Endothelial cell of umbilical vein (primary cell): ENCODE data around the gene SCAP. TPM values are rescaled to one million over a fixed set of nuclear protein-coding genes. Genes with fewer than 3 reads are reported as not detected.

Experiments used
- BruUV-seq: library from RNA; stranded (reverse); fragments of 400-500 nt; replicated peaks from 2 replicates; lab custom pipeline; 2021; lab: Mats Ljungman, UMichigan
- CTCF ChIA-PET: fragments of 300-600, 350-600 bp; sonication (Branson Sonifier 250); formaldehyde crosslinking; loops from one replicate; lab custom pipeline; 2021; ENCODE audit warnings: antibody characterized with exemption, inconsistent platforms; lab: Charles Lee
- POLR2A ChIA-PET: fragments of 300-600, 350-600 bp; sonication (Branson Sonifier 250); formaldehyde crosslinking; loops from one replicate; lab custom pipeline; 2021; ENCODE audit warnings: antibody characterized with exemption, inconsistent platforms; lab: Charles Lee
- DNase-seq: peaks from one replicate; pipeline ENCODE4 v3.0.0-alpha.2; 2011; ENCODE audit warnings: low read depth, low spot score
- FAIRE-seq: peaks from 2 replicates; lab custom pipeline; 2011; peaks lifted over from hg19 to GRCh38; lab: Jason Lieb, UNC
- H2AFZ ChIP-seq: 2 replicates; pipeline ENCODE4 v1.6.0; 2012; ENCODE audit warnings: low read depth, low read length, control low read depth, inconsistent platforms
- H3K27ac ChIP-seq: 2 replicates; pipeline ENCODE4 v1.5.1; 2011; ENCODE audit warnings: low read depth, mild to moderate bottlenecking, control low read depth, low read length, moderate library complexity; ENCODE audit not compliant: insufficient read depth
- H3K27me3 ChIP-seq, 2 experiments: 2 replicates each; pipeline versions ENCODE4 v1.6.0 to v1.6.1; 2011; ENCODE audit warnings: low read length in 2 of 2, mixed read lengths in 1 of 2; ENCODE audit not compliant: control insufficient read depth in 2 of 2, insufficient read depth in 2 of 2
- H3K36me3 ChIP-seq, 2 experiments: 2 replicates in 1 of 2; 3 replicates in 1 of 2; pipeline ENCODE4 v1.5.1; 2011; ENCODE audit warnings: low read length in 2 of 2, mild to moderate bottlenecking in 1 of 2, moderate library complexity in 1 of 2; ENCODE audit not compliant: control insufficient read depth in 2 of 2, insufficient read depth in 2 of 2; ENCODE audit errors: extremely low read depth in 1 of 2
- H3K4me1 ChIP-seq: 3 replicates; pipeline ENCODE4 v1.5.1; 2011; ENCODE audit warnings: mild to moderate bottlenecking, low read length; ENCODE audit not compliant: control insufficient read depth, insufficient read depth; ENCODE audit errors: extremely low read depth
- H3K4me2 ChIP-seq: 2 replicates; pipeline ENCODE4 v1.6.1; 2011; ENCODE audit warnings: low read length, control low read depth, mixed read lengths; ENCODE audit not compliant: insufficient read depth
- H3K4me3 ChIP-seq, 3 experiments: fragments of 200-600 bp in 1 of 3; sonication (generic), shearing (Covaris generic) in 1 of 3; replicated peaks in 1 of 3; 2 replicates each; pipeline ENCODE4 v1.5.1; 2011 to 2016; ENCODE audit warnings: control low read depth in 3 of 3, low read length in 3 of 3, mild to moderate bottlenecking in 2 of 3, inconsistent platforms in 1 of 3, low read depth in 1 of 3, moderate library complexity in 1 of 3; ENCODE audit not compliant: insufficient read depth in 1 of 3
- H3K79me2 ChIP-seq: 2 replicates; pipeline ENCODE4 v1.6.0; 2012; ENCODE audit warnings: low read length, inconsistent platforms; ENCODE audit not compliant: control insufficient read depth, insufficient read depth
- H3K9ac ChIP-seq: replicated peaks from 2 replicates; pipeline ENCODE3; 2011; ENCODE audit warnings: low read length, control low read depth; ENCODE audit not compliant: insufficient read depth; ENCODE audit errors: extremely low read depth
- H3K9me1 ChIP-seq: replicated peaks from 3 replicates; pipeline ENCODE4 v1.6.0; 2011; ENCODE audit warnings: mild to moderate bottlenecking, low read length; ENCODE audit not compliant: control insufficient read depth, insufficient read depth; ENCODE audit errors: extremely low read depth
- H3K9me3 ChIP-seq: replicated peaks from 2 replicates; pipeline ENCODE4 v1.5.1; 2012; ENCODE audit warnings: low read length, inconsistent platforms; ENCODE audit not compliant: control insufficient read depth, insufficient read depth
- H4K20me1 ChIP-seq: replicated peaks from 2 replicates; pipeline ENCODE3; 2011; ENCODE audit warnings: mild to moderate bottlenecking, low read length; ENCODE audit not compliant: control insufficient read depth, insufficient read depth; ENCODE audit errors: extremely low read depth
- CTCF ChIP-seq, 2 donors: IDR thresholded peaks; 1 replicate in 1 of 2; 2 replicates in 1 of 2; pipeline ENCODE4 v1.5.1; 2011; ENCODE audit warnings: low read length in 2 of 2, mild to moderate bottlenecking in 2 of 2, moderate library complexity in 2 of 2, control low read depth in 1 of 2, inconsistent platforms in 1 of 2, low read depth in 1 of 2; ENCODE audit not compliant: insufficient read depth in 1 of 2; ENCODE audit errors: extremely low read depth in 1 of 2
- EZH2 ChIP-seq: IDR thresholded peaks from 2 replicates; pipeline ENCODE4 v1.6.1; 2012; ENCODE audit warnings: borderline replicate concordance, low read depth, mild to moderate bottlenecking, moderate library complexity, low read length, inconsistent platforms; ENCODE audit not compliant: severe bottlenecking
- FOS ChIP-seq: IDR thresholded peaks from 2 replicates; pipeline ENCODE4 v1.6.1; 2011; ENCODE audit warnings: mild to moderate bottlenecking, low read length, moderate library complexity, borderline replicate concordance; ENCODE audit not compliant: insufficient read depth
- GATA2 ChIP-seq: IDR thresholded peaks from 2 replicates; pipeline ENCODE4 v1.7.0; 2011; ENCODE audit warnings: low read depth, mild to moderate bottlenecking, moderate library complexity, mixed read lengths, low read length; ENCODE audit not compliant: insufficient read length, insufficient read depth
- JUN ChIP-seq: IDR thresholded peaks from 2 replicates; pipeline ENCODE4 v1.6.1; 2011; ENCODE audit warnings: borderline replicate concordance, low read depth; ENCODE audit not compliant: insufficient read length, insufficient read depth
- MYC ChIP-seq: IDR thresholded peaks from one replicate; pipeline ENCODE4 v1.6.1; 2011; ENCODE audit warnings: mild to moderate bottlenecking, low read depth, low read length
- POLR2A ChIP-seq: IDR thresholded peaks from 2 replicates; pipeline ENCODE4 v1.6.1; 2012; ENCODE audit warnings: low read depth, mild to moderate bottlenecking, control low read depth, low read length
- POLR2AphosphoS5 ChIP-seq: IDR thresholded peaks from 2 replicates; pipeline ENCODE4 v1.6.1; 2012; ENCODE audit warnings: low read depth, mild to moderate bottlenecking, control low read depth, low read length, moderate library complexity; ENCODE audit not compliant: insufficient read depth
- dilution Hi-C: fragments of 300-500 bp; cut with MboI; formaldehyde crosslinking; loops from one replicate; pipeline ENCODE4 v1.15.0; 2019; ENCODE audit warnings: low sequenced_read_pairs; ENCODE audit not compliant: extremely low pct_ligation_motif_present
- intact Hi-C: fragments of 100-400 bp; cut with micrococcal nuclease; formaldehyde crosslinking; loops from one replicate; pipeline ENCODE4 v1.10.0; 2022
- polyA plus RNA-seq, 4 experiments: library from polyadenylated mRNA; depleted of rRNA in 3 of 4; stranded (reverse) in 3 of 4; unstranded in 1 of 4; fragments of >200 nt; gene quantifications; 2 replicates each; pipeline versions ENCODE4 v1.2.1 to v1.2.3, GENCODE V29; 2011 to 2012; ENCODE audit warnings: missing spikeins in 1 of 4
- total RNA-seq: library from RNA; stranded (reverse); gene quantifications from 2 replicates; pipeline ENCODE4 v1.2.3, GENCODE V29; 2021
- TF ChIP-seq, protein P1 (sequence below): IDR thresholded peaks from 2 replicates; pipeline ENCODE4 v1.6.1; 2011; ENCODE audit not compliant: insufficient read depth, insufficient read length

The SCAP gene
- total and polyA plus RNA-seq, 2 donors (not counting 3 experiments of a cell fraction or from before 2014, with no cell fraction given), result 34.7 to 59.0 TPM

DNA sequence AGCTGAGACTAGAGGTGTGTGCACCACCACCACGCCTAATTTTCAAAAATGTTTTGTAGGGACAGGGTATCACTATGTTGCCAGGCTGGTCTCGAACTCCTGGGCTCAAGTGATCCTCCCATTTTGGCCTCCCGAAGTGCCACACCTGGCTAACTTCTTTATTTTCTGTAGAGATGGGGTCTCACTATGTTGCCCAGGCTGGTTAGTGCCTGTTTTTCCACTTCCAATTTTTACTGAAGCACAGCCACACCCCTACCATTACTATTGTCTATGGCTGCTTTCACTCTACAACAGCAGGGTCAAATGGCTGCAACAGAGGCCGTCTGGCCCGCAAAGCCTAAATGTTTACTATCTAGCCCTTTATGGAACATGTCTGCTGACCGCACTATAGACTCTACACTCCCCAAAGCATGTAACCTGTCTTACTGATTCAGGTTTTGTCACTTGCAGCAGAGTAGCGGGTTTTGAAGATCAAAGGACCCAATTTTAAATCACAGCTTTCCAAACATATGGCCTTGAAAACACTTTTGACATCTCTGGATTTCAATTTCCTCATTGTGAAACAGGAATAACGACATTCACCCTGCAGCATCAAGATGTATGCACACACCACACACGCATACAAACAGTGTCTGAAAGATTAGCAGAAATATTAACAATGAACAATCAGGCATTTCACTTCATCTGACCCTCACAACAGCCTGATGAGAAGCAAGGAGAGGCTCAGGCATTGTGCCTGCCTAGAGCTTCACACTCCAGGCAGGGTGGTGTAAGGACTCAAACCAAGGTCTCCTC lies 46.1 kb downstream of the SCAP start:
- CTCF ChIA-PET, result interaction anchor here (2.2 kb wide), 1 partner anchor 9 kb away, joined by 7 read pairs; no protein-coding TSS in a partner anchor

GRCh38 chr3:47428662-47429061 lies 47.1 kb downstream of the SCAP start:
- Histone ChIP-seq H3K9ac (no peak overlapping the region), H3K9me1 (no peaks in the 10 kb centered on the region), H3K27ac (no peak overlapping the region), H2AFZ (no peak overlapping the region), H3K36me3 (peaks cover 0 to 15% of the 10 kb centered on the region in 2 experiments), H4K20me1 (no peaks in the 10 kb centered on the region), H3K4me3 (no peak overlapping the region), H3K79me2 (no peaks in the 10 kb centered on the region), H3K4me1 (no peaks in the 10 kb centered on the region), H3K9me3 (no peaks in the 10 kb centered on the region), H3K4me2 (no peak overlapping the region), H3K27me3 (no peaks in the 10 kb centered on the region)
- CTCF ChIA-PET, result interaction anchor here (2.2 kb wide), 1 partner anchor 8 kb away, joined by 7 read pairs; no protein-coding TSS in a partner anchor
- DNase-seq (no peak), FAIRE-seq (no peak)
- no TSS peak for BruUV-seq
- TF ChIP-seq POLR2A (no peak), JUN (no peak), GATA2 (no peak), FOS (no peak), EZH2 (no peak), MYC (no peak), POLR2AphosphoS5 (no peak), CTCF (IDR thresholded peaks at IDR 0.05; ENCODE audit: extremely low read depth in 1 of 2, insufficient read depth in 1 of 2, low read depth in 1 of 2, low read length in 2 of 2) (no peak)
- TF ChIP-seq, protein P1, sequence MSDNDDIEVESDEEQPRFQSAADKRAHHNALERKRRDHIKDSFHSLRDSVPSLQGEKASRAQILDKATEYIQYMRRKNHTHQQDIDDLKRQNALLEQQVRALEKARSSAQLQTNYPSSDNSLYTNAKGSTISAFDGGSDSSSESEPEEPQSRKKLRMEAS, result no peak
- intact Hi-C loops (no loop called here), dilution Hi-C loops (no loop called here)
- POLR2A ChIA-PET, result no interaction called here

More for the DNA sequence above, 46.1 kb downstream of the SCAP start:
- H3K4me2 ChIP-seq, result no peak overlapping the region
- no peak overlapping the region for H3K4me3 ChIP-seq
- no peaks in the 10 kb centered on the region for H4K20me1 ChIP-seq
- H3K9ac ChIP-seq, result no peak overlapping the region
- H3K27ac ChIP-seq, result no peak overlapping the region
- H2AFZ ChIP-seq, result no peak overlapping the region
- no TSS peak for BruUV-seq
- no peaks in the 10 kb centered on the region for H3K79me2 ChIP-seq
- DNase-seq (no peak), FAIRE-seq (no peak)
- H3K27me3 ChIP-seq, result no peaks in the 10 kb centered on the region
- no peak for TF ChIP-seq EZH2
- TF ChIP-seq, protein P1, result no peak
- no peak for TF ChIP-seq MYC
- H3K9me1 ChIP-seq, result no peaks in the 10 kb centered on the region
- intact Hi-C loops, result no loop called here
- H3K36me3 ChIP-seq, result peaks cover 0 to 11% of the 10 kb centered on the region in 2 experiments
- dilution Hi-C loops, result no loop called here
- no peaks in the 10 kb centered on the region for H3K4me1 ChIP-seq
- POLR2A ChIA-PET, result no interaction called here
- no peaks in the 10 kb centered on the region for H3K9me3 ChIP-seq
